ENCODE data around the gene TIGD3. TPM values are rescaled to one million over a fixed set of nuclear protein-coding genes. Genes with fewer than 3 reads are reported as not detected.

TIGD3 gene
- total and polyA plus RNA-seq, 11 donors = 0.19 to 0.91 (median 0.42) TPM; not detected in 2

GRCh38 chr11:65398362-65398910, 43.9 kb downstream of the TIGD3 start:
- WGBS, 4 donors = 86 to 91% (median 88%) methylated on average over 12 to 16 of the region's 16 CpGs
- no peaks in the 10 kb centered on the region for H3K9me3 ChIP-seq
- peaks cover 0 to 8% (median 0%) of the 10 kb centered on the region in 12 donors for H3K4me1 ChIP-seq
- intact Hi-C loops (cut with DNase I) = no loop called here
- H3K36me3 ChIP-seq = peaks cover 2 to 93% (median 86%) of the 10 kb centered on the region in 9 donors
- no peak overlapping the region for H3K4me3 ChIP-seq
- TF ChIP-seq CTCF (IDR thresholded peaks at IDR 0.05) (no peak), POLR2A (IDR thresholded peaks at IDR 0.05) (no peak)
- no peaks in the 10 kb centered on the region for H3K27me3 ChIP-seq
- ATAC-seq (no peak), DNase-seq (no peak)
- no peak overlapping the region for H3K27ac ChIP-seq

- WGBS, 4 donors = 92 to 97% (median 94%) methylated on average over 13 of the region's 13 CpGs
- peak in 1 of 5 donors; percentile 10 for DNase-seq
- ATAC-seq = no peak
- no peak overlapping the region for H3K4me3 ChIP-seq
- peaks cover 2 to 93% (median 82%) of the 10 kb centered on the region in 9 donors for H3K36me3 ChIP-seq
- intact Hi-C loops (cut with DNase I) = no loop called here
- peaks cover 0 to 16% (median 6%) of the 10 kb centered on the region in 12 donors for H3K4me1 ChIP-seq
- no peak for TF ChIP-seq POLR2A (IDR thresholded peaks at IDR 0.05)
- TF ChIP-seq CTCF (IDR thresholded peaks at IDR 0.05) = no peak
- no peaks in the 10 kb centered on the region for H3K9me3 ChIP-seq
- no peaks in the 10 kb centered on the region for H3K27me3 ChIP-seq
- no peak overlapping the region for H3K27ac ChIP-seq
Measured at GRCh38 chr11:65399249-65399648, 44.7 kb downstream of the TIGD3 start.

GRCh38 chr11:65399845-65400244, 45.3 kb downstream of the TIGD3 start:
- intact Hi-C loops (cut with DNase I) = no loop called here
- peaks cover 0 to 21% (median 11%) of the 10 kb centered on the region in 12 donors for H3K4me1 ChIP-seq
- DNase-seq = no peak
- H3K27ac ChIP-seq = no peak overlapping the region
- H3K4me3 ChIP-seq = no peak overlapping the region
- TF ChIP-seq CTCF (IDR thresholded peaks at IDR 0.05) (no peak), POLR2A (IDR thresholded peaks at IDR 0.05) (no peak)
- no peaks in the 10 kb centered on the region for H3K9me3 ChIP-seq
- peaks cover 4 to 93% (median 79%) of the 10 kb centered on the region in 9 donors for H3K36me3 ChIP-seq
- ATAC-seq = peak in 1 of 4 donors; percentile 11
- no peaks in the 10 kb centered on the region for H3K27me3 ChIP-seq
- WGBS, 4 donors = 90 to 95% (median 94%) methylated on average over 4 to 10 of the region's 10 CpGs

- WGBS, 4 donors = 86 to 94% (median 88%) methylated on average over 6 to 17 of the region's 17 CpGs
- Histone ChIP-seq H3K4me3 (no peak overlapping the region), H3K27ac (no peak overlapping the region), H3K36me3 (peaks cover 4 to 93% (median 80%) of the 10 kb centered on the region in 9 donors), H3K9me3 (no peaks in the 10 kb centered on the region), H3K27me3 (no peaks in the 10 kb centered on the region), H3K4me1 (peaks cover 0 to 25% (median 13%) of the 10 kb centered on the region in 12 donors)
- TF ChIP-seq CTCF (IDR thresholded peaks at IDR 0.05) (no peak), POLR2A (IDR thresholded peaks at IDR 0.05) (no peak)
- no peak for DNase-seq
- ATAC-seq = no peak
- intact Hi-C loops (cut with DNase I) = no loop called here
Measured at GRCh38 chr11:65400307-65401072, 45.9 kb downstream of the TIGD3 start.
